ENCODE data around the gene DDX19B.
"Not testable (repeated sequence)": the region's sequence is repeated elsewhere in the genome, so short reads cannot be mapped to it uniquely, and the experiment has no call there.

Gene DDX19B

DNA sequence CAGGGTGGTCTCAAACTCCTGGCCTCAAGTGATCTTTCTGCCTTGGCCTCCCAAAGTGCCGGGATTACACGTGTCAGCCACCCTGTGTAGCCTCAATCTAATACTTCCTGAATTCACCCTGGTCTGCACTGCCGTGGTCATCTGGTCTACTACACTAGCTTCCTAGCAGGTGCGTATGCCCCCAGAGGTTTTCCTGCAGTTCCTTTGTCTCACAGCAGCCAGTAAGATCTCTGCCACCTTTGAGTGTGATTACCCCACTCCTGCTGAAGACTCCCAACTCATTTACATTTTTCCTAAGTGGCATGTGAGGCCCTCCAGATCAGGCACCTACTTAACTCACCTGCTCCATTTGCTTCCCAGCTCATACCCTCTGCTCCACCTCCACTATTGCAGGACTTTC, 42.6 kb downstream of the DDX19B start:
- in situ Hi-C loops (cut with HindIII; ENCODE audit: low pct_unique_long_range_greater_than_20kb, low sequenced_read_pairs), result no loop called here
- TF ChIP-seq JUND (IDR thresholded peaks at IDR 0.05; ENCODE audit: low read depth), result no peak
- no peak for DNase-seq (ENCODE audit: low read depth in 1 of 2, low spot score in 1 of 2)

DNA sequence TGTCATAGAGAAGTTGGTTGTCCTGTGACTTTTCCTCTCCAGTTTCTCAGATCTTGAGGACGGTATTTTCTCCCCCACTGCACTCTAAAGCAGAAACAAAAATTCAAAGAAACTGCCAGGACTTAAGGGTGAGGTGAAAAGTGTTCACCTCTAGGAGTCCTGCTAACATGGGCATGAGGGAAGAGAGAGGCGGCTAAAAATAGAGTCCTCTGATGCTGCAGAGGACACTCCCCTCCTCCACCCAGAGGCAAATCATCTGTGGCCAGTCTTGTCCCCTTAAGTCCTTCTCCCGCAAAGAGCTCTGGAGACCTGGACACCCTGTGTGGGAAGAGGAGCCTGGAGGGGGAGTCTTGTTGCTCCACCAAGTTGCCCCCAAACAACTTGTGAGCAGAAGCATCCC, 43.0 kb downstream of the DDX19B start:
- TF ChIP-seq JUND (IDR thresholded peaks at IDR 0.05; ENCODE audit: low read depth), result no peak
- in situ Hi-C loops (cut with HindIII; ENCODE audit: low pct_unique_long_range_greater_than_20kb, low sequenced_read_pairs), result no loop called here
- DNase-seq (ENCODE audit: low read depth in 1 of 2, low spot score in 1 of 2), result no peak

GRCh38 chr16:70345840-70346239, 46.9 kb downstream of the DDX19B start:
- in situ Hi-C loops (cut with HindIII; ENCODE audit: low pct_unique_long_range_greater_than_20kb, low sequenced_read_pairs), result no loop called here
- no peak for TF ChIP-seq JUND (IDR thresholded peaks at IDR 0.05; ENCODE audit: low read depth)
- no peak for DNase-seq (ENCODE audit: low read depth in 1 of 2, low spot score in 1 of 2)

DNA sequence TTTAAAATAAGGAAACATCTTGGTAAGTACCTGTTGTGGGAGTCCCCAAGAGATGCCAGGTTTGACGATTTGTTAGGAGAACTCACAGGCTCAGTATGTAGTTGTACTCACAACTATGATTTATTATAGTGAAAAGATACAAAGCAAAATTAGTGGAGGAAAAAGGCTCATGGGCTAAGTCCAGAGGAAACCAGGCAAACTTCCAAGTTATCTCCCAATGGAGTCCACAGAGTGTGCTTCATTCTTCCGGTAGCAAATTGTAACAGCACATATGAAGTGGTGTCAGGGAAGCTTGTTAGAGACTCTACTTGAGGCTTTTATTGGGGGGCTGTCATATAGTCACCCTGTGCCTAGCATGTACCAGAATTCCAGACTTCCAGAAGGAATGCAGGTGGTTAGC, 50.0 kb downstream of the DDX19B start:
- no peak for TF ChIP-seq JUND (IDR thresholded peaks at IDR 0.05; ENCODE audit: low read depth)
- in situ Hi-C loops (cut with HindIII; ENCODE audit: low pct_unique_long_range_greater_than_20kb, low sequenced_read_pairs), result no loop called here
- no peak for DNase-seq (ENCODE audit: low read depth in 1 of 2, low spot score in 1 of 2)

DNA sequence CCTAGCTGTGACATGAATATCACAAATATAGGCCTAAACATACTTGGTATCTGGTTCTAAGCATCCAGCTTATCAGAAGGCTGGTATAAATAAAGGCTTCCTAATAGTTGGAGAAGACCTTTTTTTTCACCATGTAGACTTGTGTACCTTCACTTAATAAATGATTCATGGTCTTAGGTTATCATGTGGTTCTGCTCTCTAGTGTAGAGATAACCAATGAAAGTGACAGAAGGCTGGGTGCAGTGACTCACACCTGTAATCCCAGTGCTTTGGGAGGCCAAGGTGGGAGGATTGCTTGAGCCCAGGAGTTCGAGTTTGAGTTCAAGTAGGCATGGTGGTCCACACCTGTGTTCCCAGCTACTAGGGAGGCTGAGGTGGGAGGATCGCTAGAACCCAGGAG, 50.8 kb downstream of the DDX19B start:
- no peak for TF ChIP-seq JUND (IDR thresholded peaks at IDR 0.05; ENCODE audit: low read depth)
- in situ Hi-C loops (cut with HindIII; ENCODE audit: low pct_unique_long_range_greater_than_20kb, low sequenced_read_pairs), result no loop called here
- no peak for DNase-seq (ENCODE audit: low read depth in 1 of 2, low spot score in 1 of 2)

- no peak for TF ChIP-seq JUND (IDR thresholded peaks at IDR 0.05; ENCODE audit: low read depth)
- in situ Hi-C loops (cut with HindIII; ENCODE audit: low pct_unique_long_range_greater_than_20kb, low sequenced_read_pairs), result no loop called here
- DNase-seq (ENCODE audit: low read depth in 1 of 2, low spot score in 1 of 2), result no peak
Observed at GRCh38 chr16:70359552-70359951, 60.6 kb downstream of the DDX19B start.

GRCh38 chr16:70364399-70364798, 65.4 kb downstream of the DDX19B start:
- in situ Hi-C loops (cut with HindIII; ENCODE audit: low pct_unique_long_range_greater_than_20kb, low sequenced_read_pairs), result no loop called here
- DNase-seq (ENCODE audit: low read depth in 1 of 2, low spot score in 1 of 2), result no peak
- TF ChIP-seq JUND (IDR thresholded peaks at IDR 0.05; ENCODE audit: low read depth), result no peak

- in situ Hi-C loops (cut with HindIII; ENCODE audit: low pct_unique_long_range_greater_than_20kb, low sequenced_read_pairs), result not testable (repeated sequence)
- peak in 1 of 2 experiments; percentile 27 for DNase-seq (ENCODE audit: low read depth in 1 of 2, low spot score in 1 of 2)
Observed at GRCh38 chr16:70370145-70370544, 71.2 kb downstream of the DDX19B start.

- DNase-seq (ENCODE audit: low read depth in 1 of 2, low spot score in 1 of 2), result no peak
- in situ Hi-C loops (cut with HindIII; ENCODE audit: low pct_unique_long_range_greater_than_20kb, low sequenced_read_pairs), result no loop called here
- no peak for TF ChIP-seq JUND (IDR thresholded peaks at IDR 0.05; ENCODE audit: low read depth)
Observed at GRCh38 chr16:70370924-70371323, 71.9 kb downstream of the DDX19B start.

DNA sequence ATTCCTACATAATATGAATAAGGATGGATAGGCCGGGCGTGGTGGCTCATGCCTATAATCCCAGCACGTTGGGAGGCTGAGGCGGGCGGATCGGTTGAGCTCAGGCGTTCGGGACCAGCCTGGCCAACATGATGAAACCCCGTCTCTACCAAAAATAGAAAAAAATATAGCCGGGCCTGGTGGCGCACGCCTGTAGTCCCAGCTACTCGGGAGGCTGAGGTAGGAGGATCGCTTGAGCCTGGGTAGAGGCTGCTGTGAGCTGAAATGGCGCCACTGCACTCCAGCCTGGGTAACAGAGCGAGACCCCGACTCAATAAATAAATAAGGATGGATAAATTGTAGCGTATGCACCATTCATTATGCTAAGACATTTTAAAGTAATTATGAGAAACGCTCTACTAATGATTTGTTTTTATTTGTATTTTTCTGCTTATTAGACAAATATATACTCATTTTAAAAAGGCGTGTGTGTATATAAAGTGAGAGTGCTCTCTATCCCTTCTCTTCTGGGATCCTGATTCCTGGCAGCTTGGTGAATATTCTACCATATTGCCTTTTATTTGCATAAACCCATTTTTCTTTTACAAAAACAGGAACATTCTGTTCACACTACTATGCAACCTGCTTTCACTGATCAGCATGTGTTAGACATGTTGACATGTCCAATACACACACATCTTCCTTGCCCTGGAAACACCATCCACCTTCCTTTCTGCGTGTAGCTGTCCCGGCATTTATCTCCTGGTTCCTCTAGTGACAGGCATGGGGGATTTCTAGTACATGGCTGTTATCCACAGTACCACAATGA, 74.1 kb downstream of the DDX19B start:
- in situ Hi-C loops (cut with HindIII; ENCODE audit: low pct_unique_long_range_greater_than_20kb, low sequenced_read_pairs), result no loop called here
- DNase-seq (ENCODE audit: low read depth in 1 of 2, low spot score in 1 of 2), result no peak
- no peak for TF ChIP-seq JUND (IDR thresholded peaks at IDR 0.05; ENCODE audit: low read depth)

- no peak for TF ChIP-seq JUND (IDR thresholded peaks at IDR 0.05; ENCODE audit: low read depth)
- DNase-seq (ENCODE audit: low read depth in 1 of 2, low spot score in 1 of 2), result no peak
- in situ Hi-C loops (cut with HindIII; ENCODE audit: low pct_unique_long_range_greater_than_20kb, low sequenced_read_pairs), result no loop called here
Observed at GRCh38 chr16:70374213-70374612, 75.2 kb downstream of the DDX19B start.

DNA sequence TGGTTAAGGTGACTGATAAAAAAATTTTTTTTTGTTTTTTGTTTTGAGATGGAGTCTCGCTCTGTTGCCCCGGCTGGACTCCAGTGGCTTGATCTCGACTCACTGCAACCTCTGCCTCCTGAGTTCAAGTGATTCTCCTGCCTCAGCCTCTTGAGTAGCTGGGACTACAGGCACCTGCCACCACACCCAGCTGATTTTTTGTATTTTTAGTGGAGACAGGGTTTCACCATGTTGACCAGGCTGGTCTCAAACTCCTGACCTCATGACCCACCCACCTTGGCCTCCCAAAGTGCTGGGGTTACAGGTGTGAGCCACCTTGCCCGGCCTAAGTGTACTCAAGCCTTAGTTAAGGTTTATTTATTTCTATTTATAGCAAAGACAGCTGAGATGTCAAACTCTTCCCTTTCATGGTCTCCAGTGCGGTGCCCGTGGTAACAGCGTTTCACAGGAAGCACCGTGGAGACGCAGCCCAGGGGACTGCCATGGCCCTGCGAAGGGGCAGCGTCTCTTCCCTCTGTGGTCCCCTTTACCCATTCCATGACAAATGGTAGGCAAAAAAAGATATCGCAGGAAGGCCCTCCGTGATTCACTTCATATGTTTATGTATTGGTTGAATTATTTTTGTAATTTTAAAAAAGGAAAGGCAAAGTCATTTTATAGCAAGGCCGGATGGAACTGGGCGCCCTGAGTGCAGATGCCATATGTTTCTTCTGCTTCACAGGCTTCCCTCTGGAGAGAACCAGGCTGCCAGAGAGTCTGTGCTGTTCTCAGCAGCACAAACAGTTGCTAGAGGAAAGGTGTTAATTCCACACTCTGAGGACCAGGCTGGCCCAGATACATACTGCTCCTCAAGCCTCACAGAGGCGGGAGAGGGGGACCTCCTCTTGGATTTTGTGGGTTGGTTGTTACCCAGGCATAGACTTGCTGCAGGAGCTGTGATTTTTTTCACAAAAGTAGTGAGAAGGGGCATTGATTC, 76.9 kb downstream of the DDX19B start:
- in situ Hi-C loops (cut with HindIII; ENCODE audit: low pct_unique_long_range_greater_than_20kb, low sequenced_read_pairs), result no loop called here
- DNase-seq (ENCODE audit: low read depth in 1 of 2, low spot score in 1 of 2), result no peak
- no peak for TF ChIP-seq JUND (IDR thresholded peaks at IDR 0.05; ENCODE audit: low read depth)

- no peak for TF ChIP-seq JUND (IDR thresholded peaks at IDR 0.05; ENCODE audit: low read depth)
Observed at GRCh38 chr16:70377782-70378181, 78.8 kb downstream of the DDX19B start.

More at GRCh38 chr16:70377782-70378181, 78.8 kb downstream of the DDX19B start:
- no peak for DNase-seq (ENCODE audit: low read depth in 1 of 2, low spot score in 1 of 2)
- in situ Hi-C loops (cut with HindIII; ENCODE audit: low pct_unique_long_range_greater_than_20kb, low sequenced_read_pairs), result no loop called here
